Osteoblast (primary cell): ENCODE data around the gene PER2. TPM values are rescaled to one million over a fixed set of nuclear protein-coding genes. Genes with fewer than 3 reads are reported as not detected.
A peak's percentile ranks its signal among the peaks of the same experiment; 100 is the strongest.

ENCODE experiments used
- DNase-seq: peaks from one replicate; pipeline ENCODE4 v3.0.0; 2011; ENCODE audit warnings: low spot score, mixed read lengths; ENCODE audit not compliant: insufficient read length; ENCODE audit errors: missing footprints
- H2AFZ ChIP-seq: 2 replicates; pipeline ENCODE4 v1.6.0; 2011; ENCODE audit warnings: mild to moderate bottlenecking, low read length
- H3K27ac ChIP-seq: 2 replicates; pipeline ENCODE4 v1.5.1; 2011; ENCODE audit warnings: mild to moderate bottlenecking, low read depth, low read length, moderate library complexity
- H3K27me3 ChIP-seq: 2 replicates; pipeline ENCODE4 v1.6.0; 2012; ENCODE audit warnings: mild to moderate bottlenecking, control low read depth, inconsistent platforms, low read length, moderate library complexity; ENCODE audit not compliant: insufficient read depth
- H3K36me3 ChIP-seq: 2 replicates; pipeline ENCODE4 v1.5.1; 2011; ENCODE audit warnings: mild to moderate bottlenecking, low read length, control low read depth, moderate library complexity; ENCODE audit not compliant: insufficient read depth
- H3K4me1 ChIP-seq: 2 replicates; pipeline ENCODE4 v1.5.1; 2011; ENCODE audit warnings: mild to moderate bottlenecking, low read length, control low read depth, moderate library complexity; ENCODE audit not compliant: insufficient read depth
- H3K4me2 ChIP-seq: 2 replicates; pipeline ENCODE4 v1.6.0; 2011; ENCODE audit warnings: mild to moderate bottlenecking, low read length; ENCODE audit not compliant: insufficient read depth
- H3K4me3 ChIP-seq: fragments of 200-600 bp; sonication (generic); 3 replicates; pipeline ENCODE4 v1.5.1; 2012; ENCODE audit warnings: mild to moderate bottlenecking, low read length, inconsistent platforms; ENCODE audit not compliant: insufficient read depth
- H3K79me2 ChIP-seq: 2 replicates; pipeline ENCODE4 v1.6.0; 2012; ENCODE audit warnings: mild to moderate bottlenecking, low read length, control low read depth, inconsistent platforms; ENCODE audit not compliant: insufficient read depth
- H3K9me3 ChIP-seq: 2 replicates; pipeline ENCODE4 v1.5.1; 2011; ENCODE audit warnings: low read depth, low read length, control low read depth
- H4K20me1 ChIP-seq: 2 replicates; pipeline ENCODE4 v1.6.0; 2012; ENCODE audit warnings: mild to moderate bottlenecking, low read length, control low read depth; ENCODE audit not compliant: insufficient read depth
- total RNA-seq: library from RNA; depleted of rRNA; stranded (reverse); fragments of >200 nt; gene quantifications from 2 replicates; pipeline ENCODE4 v1.2.3, GENCODE V29; 2012
- TF ChIP-seq, protein P1 (sequence below): IDR thresholded peaks from 2 replicates; pipeline ENCODE4 v1.5.1; 2011; ENCODE audit warnings: mild to moderate bottlenecking, low read depth, low read length, moderate library complexity; ENCODE audit errors: extremely low read depth

PER2 gene
- total RNA-seq, 1 donor, result 9.4 TPM

DNA sequence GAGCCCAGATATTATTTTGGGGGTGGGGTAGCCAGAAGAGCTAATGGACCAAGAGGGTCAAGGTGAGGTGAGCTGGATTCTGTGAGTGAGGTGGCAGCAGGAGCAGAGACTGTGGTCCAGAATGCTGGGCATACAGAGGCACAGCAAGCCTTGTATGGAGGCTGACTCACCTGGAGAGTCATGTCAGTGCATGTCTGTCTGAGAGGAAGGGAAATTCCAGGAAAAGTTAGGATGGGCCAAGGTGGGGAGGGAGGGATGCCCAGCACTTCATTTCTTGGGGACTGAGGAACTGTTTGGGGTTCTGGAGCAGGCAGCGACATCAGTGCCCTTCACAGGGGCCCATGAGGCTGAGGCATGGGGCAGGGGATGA, 21.1 kb downstream of the PER2 start:
- Histone ChIP-seq H3K36me3 (peaks cover 5% of the 10 kb centered on the region), H3K27me3 (no peaks in the 10 kb centered on the region), H3K4me1 (peaks cover 2% of the 10 kb centered on the region), H2AFZ (no peak overlapping the region), H4K20me1 (no peaks in the 10 kb centered on the region), H3K9me3 (no peaks in the 10 kb centered on the region), H3K4me3 (no peak overlapping the region), H3K79me2 (no peaks in the 10 kb centered on the region), H3K4me2 (no peak overlapping the region), H3K27ac (no peak overlapping the region)
- DNase-seq, result no peak
- TF ChIP-seq, protein P1, sequence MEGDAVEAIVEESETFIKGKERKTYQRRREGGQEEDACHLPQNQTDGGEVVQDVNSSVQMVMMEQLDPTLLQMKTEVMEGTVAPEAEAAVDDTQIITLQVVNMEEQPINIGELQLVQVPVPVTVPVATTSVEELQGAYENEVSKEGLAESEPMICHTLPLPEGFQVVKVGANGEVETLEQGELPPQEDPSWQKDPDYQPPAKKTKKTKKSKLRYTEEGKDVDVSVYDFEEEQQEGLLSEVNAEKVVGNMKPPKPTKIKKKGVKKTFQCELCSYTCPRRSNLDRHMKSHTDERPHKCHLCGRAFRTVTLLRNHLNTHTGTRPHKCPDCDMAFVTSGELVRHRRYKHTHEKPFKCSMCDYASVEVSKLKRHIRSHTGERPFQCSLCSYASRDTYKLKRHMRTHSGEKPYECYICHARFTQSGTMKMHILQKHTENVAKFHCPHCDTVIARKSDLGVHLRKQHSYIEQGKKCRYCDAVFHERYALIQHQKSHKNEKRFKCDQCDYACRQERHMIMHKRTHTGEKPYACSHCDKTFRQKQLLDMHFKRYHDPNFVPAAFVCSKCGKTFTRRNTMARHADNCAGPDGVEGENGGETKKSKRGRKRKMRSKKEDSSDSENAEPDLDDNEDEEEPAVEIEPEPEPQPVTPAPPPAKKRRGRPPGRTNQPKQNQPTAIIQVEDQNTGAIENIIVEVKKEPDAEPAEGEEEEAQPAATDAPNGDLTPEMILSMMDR, result no peak

DNA sequence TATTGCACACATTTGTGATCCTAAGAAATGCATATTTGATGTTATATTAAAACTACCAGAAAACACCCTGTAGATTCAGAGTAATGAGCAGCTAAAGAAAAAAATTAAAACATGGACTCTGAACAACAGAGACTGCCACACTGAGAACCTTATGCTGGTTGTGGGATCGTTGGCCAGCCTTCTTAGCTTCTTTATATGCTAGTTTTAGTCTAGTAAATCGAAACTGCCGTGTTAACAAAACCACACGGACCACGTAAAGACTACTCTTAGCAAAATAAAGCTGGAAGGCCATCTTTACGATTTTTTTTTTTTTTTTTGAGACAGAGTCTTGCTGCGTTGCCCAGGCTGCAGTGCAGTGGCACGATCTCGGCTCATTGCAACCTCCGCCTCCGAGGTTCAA, 22.8 kb downstream of the PER2 start:
- no peak for DNase-seq
- Histone ChIP-seq H3K27me3 (no peaks in the 10 kb centered on the region), H3K36me3 (peaks cover 9% of the 10 kb centered on the region), H3K79me2 (no peaks in the 10 kb centered on the region), H3K27ac (no peak overlapping the region), H3K4me2 (no peak overlapping the region), H3K4me1 (peaks cover 2% of the 10 kb centered on the region), H3K4me3 (no peak overlapping the region), H3K9me3 (no peaks in the 10 kb centered on the region), H2AFZ (no peak overlapping the region), H4K20me1 (no peaks in the 10 kb centered on the region)
- TF ChIP-seq, protein P1, result no peak

DNA sequence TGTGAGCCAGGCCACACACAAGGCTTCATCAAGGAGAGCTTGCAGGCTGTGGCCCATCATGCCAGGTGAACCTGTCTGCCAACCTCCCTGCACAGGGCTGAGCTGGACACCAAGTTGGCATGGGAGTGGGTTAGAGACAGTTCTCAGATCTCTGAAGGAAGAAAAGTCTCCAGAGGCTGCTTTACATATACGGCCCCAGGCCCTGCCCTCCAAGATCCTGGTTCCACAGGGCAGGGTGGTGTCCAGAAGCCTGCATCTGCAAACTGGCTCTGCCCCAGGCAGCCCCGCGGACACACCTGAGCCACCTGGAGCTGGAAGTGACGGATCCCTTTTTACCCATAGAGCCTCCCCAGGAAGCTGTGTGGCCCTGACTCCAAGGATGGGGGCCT, 24.3 kb downstream of the PER2 start:
- H3K79me2 ChIP-seq, result no peaks in the 10 kb centered on the region
- H3K4me2 ChIP-seq, result no peak overlapping the region
- no peak for DNase-seq
- H2AFZ ChIP-seq, result no peak overlapping the region
- TF ChIP-seq, protein P1, result no peak
- no peaks in the 10 kb centered on the region for H3K27me3 ChIP-seq
- peaks cover 12% of the 10 kb centered on the region for H3K36me3 ChIP-seq
- no peak overlapping the region for H3K27ac ChIP-seq
- peaks cover 2% of the 10 kb centered on the region for H3K4me1 ChIP-seq
- no peaks in the 10 kb centered on the region for H3K9me3 ChIP-seq
- no peaks in the 10 kb centered on the region for H4K20me1 ChIP-seq
- H3K4me3 ChIP-seq, result no peak overlapping the region

DNA sequence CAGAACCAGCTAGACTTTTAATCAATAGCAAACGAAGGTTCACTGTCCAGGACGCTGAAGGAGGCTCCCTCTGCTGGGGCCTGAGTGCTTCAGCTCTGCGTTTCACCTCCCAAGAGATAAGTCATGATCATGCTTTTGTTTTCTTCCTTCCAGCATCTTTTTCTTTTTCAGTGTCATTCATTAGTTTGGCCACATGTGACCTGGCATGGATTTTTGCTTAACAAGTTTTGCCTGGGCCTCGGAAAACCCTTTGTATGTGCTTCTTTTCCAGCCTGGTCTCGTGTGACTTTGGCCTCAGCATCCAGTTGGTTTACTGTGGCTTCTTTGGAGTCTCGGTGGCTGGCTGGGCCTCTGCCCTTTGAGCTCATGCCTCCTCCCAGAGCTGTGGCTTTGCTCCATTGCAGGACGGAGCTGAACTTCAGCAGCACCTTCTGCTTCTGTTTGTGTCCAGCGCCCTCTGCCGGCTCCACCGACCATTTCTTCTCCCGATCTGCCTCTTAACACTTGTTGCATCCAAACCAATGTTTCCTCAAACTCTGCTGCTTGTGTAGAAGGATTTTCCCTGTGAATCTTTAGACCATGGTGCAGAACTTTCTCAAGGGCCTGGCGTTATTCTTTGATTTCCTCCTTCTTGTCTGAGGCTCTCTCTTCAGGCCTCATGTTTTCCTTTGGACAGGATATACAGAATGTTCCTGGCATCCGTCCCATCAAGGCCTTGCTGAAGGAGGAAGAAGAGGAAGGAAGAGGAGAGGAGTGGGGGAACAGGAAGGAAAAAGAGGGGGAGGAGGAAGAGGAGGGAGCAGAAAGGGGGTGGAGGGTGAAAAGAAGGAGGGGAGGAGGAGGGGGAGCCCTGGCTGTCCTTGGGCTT, 25.0 kb downstream of the PER2 start:
- TF ChIP-seq, protein P1, result peak; percentile 86
- H3K36me3 ChIP-seq, result peaks cover 12% of the 10 kb centered on the region
- H3K79me2 ChIP-seq, result no peaks in the 10 kb centered on the region
- peak; percentile 99 for DNase-seq
- peak overlapping the region; percentile 38 for H3K27ac ChIP-seq
- peak overlapping the region; percentile 42 for H2AFZ ChIP-seq
- H3K9me3 ChIP-seq, result no peaks in the 10 kb centered on the region
- no peaks in the 10 kb centered on the region for H4K20me1 ChIP-seq
- H3K4me2 ChIP-seq, result peak overlapping the region; percentile 19
- H3K27me3 ChIP-seq, result no peaks in the 10 kb centered on the region
- no peak overlapping the region for H3K4me3 ChIP-seq
- peaks cover 2% of the 10 kb centered on the region for H3K4me1 ChIP-seq
